B cell (primary cell): Measurements from ENCODE around the gene IL1RAPL1.

ENCODE experiments used
- EZH2 ChIP-seq: IDR thresholded peaks from 2 replicates; pipeline ENCODE4 v1.6.1; 2012; ENCODE audit warnings: borderline replicate concordance, low read depth, mild to moderate bottlenecking, moderate library complexity, low read length; ENCODE audit not compliant: insufficient read depth, poor library complexity, severe bottlenecking
- TF ChIP-seq, protein P1 (sequence below): fragments of 200-600 bp; IDR thresholded peaks from one replicate; pipeline ENCODE4 v1.8.0; 2022; ENCODE audit warnings: antibody characterized with exemption, mild to moderate bottlenecking

DNA sequence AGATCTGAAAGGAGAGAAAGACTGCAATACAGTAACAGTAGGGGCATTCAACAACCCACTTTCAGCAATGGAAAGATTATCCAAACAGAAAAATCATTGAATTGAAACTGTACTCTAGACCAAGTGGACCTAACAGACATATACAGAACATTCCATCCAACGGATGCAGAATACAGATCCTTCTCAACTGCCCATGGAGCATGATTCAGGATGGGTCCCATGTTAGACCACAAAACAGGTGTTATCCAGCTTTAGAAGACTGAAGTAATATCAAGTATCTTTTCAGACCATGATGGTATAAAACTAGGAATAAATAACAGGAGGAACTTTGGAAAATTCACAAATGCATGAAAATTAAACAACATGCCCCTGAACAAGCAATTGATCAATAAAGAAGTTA is 1060.9 kb downstream of the IL1RAPL1 start:
- TF ChIP-seq, protein P1, sequence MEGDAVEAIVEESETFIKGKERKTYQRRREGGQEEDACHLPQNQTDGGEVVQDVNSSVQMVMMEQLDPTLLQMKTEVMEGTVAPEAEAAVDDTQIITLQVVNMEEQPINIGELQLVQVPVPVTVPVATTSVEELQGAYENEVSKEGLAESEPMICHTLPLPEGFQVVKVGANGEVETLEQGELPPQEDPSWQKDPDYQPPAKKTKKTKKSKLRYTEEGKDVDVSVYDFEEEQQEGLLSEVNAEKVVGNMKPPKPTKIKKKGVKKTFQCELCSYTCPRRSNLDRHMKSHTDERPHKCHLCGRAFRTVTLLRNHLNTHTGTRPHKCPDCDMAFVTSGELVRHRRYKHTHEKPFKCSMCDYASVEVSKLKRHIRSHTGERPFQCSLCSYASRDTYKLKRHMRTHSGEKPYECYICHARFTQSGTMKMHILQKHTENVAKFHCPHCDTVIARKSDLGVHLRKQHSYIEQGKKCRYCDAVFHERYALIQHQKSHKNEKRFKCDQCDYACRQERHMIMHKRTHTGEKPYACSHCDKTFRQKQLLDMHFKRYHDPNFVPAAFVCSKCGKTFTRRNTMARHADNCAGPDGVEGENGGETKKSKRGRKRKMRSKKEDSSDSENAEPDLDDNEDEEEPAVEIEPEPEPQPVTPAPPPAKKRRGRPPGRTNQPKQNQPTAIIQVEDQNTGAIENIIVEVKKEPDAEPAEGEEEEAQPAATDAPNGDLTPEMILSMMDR = no peak
- TF ChIP-seq EZH2 = no peak
